ENCODE results near the gene CEP63. TPM values are rescaled to one million over a fixed set of nuclear protein-coding genes. Genes with fewer than 3 reads are reported as not detected.

Gene CEP63
- total RNA-seq, 2 experiments from 2014 or later = 13.2 to 15.1 TPM

DNA sequence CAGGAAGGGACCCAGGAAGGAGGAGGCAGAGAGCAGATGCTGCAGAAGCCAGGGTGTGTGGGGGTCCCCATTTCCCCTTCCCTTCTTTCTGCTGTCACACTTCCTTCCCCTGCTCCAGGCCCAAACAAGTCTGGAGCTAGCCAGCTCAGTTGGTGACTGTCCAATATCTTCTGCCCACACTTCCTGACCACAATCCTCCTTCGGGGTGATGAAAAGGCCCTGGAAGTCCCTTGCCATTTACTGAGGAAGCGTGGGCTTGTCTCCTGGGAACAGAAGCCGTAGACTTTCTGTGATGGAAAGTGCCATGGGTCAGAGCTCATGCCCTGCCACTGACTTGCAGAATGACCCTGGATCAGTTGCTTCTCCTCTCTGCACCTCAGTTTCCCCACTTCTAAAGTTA, 39.1 kb upstream of the CEP63 start:
- H3K4me1 ChIP-seq (ENCODE audit: insufficient read depth, low read length) = no peaks in the 10 kb centered on the region
- POLR2A ChIA-PET = no interaction called here

GRCh38 chr3:134447351-134447750, 38.5 kb upstream of the CEP63 start:
- CTCF ChIA-PET = no interaction called here
- intact Hi-C loops (cut with DNase I, micrococcal nuclease) = no loop called here
- H3K36me3 Mint-ChIP-seq (ENCODE audit: low read depth) = no peaks in the 10 kb centered on the region
- ATAC-seq (ENCODE audit: poor library complexity) (no peak), DNase-seq (no peak)
- H3K9me3 ChIP-seq (ENCODE audit: control insufficient read depth in 1 of 2, insufficient read depth in 1 of 2, low read length in 2 of 2) = peaks cover 5 to 13% of the 10 kb centered on the region in 2 experiments
- no peak overlapping the region for H3K27ac ChIP-seq (ENCODE audit: low read depth in 1 of 2, low read length in 2 of 2)
- H3K4me3 Mint-ChIP-seq = no peak overlapping the region
- H3K4me1 Mint-ChIP-seq (ENCODE audit: low read depth) = no peaks in the 10 kb centered on the region
- no peaks in the 10 kb centered on the region for H3K4me1 ChIP-seq (ENCODE audit: insufficient read depth, low read length)
- H3K9me3 Mint-ChIP-seq = no peaks in the 10 kb centered on the region
- H3K4me3 ChIP-seq (ENCODE audit: low read length) = no peak overlapping the region
- no peak overlapping the region for H3K27ac Mint-ChIP-seq
- H3K27me3 ChIP-seq (ENCODE audit: control insufficient read depth in 1 of 2, insufficient read depth in 2 of 2, low read length in 2 of 2) = peaks cover 0 to 11% of the 10 kb centered on the region in 2 experiments
- peaks cover 29% of the 10 kb centered on the region for H3K27me3 Mint-ChIP-seq
- TF ChIP-seq, protein P1, sequence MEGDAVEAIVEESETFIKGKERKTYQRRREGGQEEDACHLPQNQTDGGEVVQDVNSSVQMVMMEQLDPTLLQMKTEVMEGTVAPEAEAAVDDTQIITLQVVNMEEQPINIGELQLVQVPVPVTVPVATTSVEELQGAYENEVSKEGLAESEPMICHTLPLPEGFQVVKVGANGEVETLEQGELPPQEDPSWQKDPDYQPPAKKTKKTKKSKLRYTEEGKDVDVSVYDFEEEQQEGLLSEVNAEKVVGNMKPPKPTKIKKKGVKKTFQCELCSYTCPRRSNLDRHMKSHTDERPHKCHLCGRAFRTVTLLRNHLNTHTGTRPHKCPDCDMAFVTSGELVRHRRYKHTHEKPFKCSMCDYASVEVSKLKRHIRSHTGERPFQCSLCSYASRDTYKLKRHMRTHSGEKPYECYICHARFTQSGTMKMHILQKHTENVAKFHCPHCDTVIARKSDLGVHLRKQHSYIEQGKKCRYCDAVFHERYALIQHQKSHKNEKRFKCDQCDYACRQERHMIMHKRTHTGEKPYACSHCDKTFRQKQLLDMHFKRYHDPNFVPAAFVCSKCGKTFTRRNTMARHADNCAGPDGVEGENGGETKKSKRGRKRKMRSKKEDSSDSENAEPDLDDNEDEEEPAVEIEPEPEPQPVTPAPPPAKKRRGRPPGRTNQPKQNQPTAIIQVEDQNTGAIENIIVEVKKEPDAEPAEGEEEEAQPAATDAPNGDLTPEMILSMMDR (IDR thresholded peaks at IDR 0.05) = no peak
- POLR2A ChIA-PET = no interaction called here
- no peaks in the 10 kb centered on the region for H3K36me3 ChIP-seq (ENCODE audit: insufficient read depth, low read length)

More for the DNA sequence above, 39.1 kb upstream of the CEP63 start:
- Histone ChIP-seq H3K9me3 (ENCODE audit: control insufficient read depth in 1 of 2, insufficient read depth in 1 of 2, low read length in 2 of 2) (peaks cover 5 to 13% of the 10 kb centered on the region in 2 experiments), H3K36me3 (ENCODE audit: insufficient read depth, low read length) (no peaks in the 10 kb centered on the region), H3K4me3 (ENCODE audit: low read length) (no peak overlapping the region), H3K27me3 (ENCODE audit: control insufficient read depth in 1 of 2, insufficient read depth in 2 of 2, low read length in 2 of 2) (peaks cover 0 to 11% of the 10 kb centered on the region in 2 experiments), H3K27ac (ENCODE audit: low read depth in 1 of 2, low read length in 2 of 2) (no peak overlapping the region)
- Mint-ChIP-seq H3K9me3 (no peaks in the 10 kb centered on the region), H3K27ac (no peak overlapping the region), H3K4me1 (ENCODE audit: low read depth) (no peaks in the 10 kb centered on the region), H3K4me3 (no peak overlapping the region), H3K36me3 (ENCODE audit: low read depth) (no peaks in the 10 kb centered on the region), H3K27me3 (peaks cover 34% of the 10 kb centered on the region)
- TF ChIP-seq, protein P1 (IDR thresholded peaks at IDR 0.05) = no peak
- no peak for ATAC-seq (ENCODE audit: poor library complexity)
- intact Hi-C loops (cut with DNase I, micrococcal nuclease) = no loop called here
- CTCF ChIA-PET = no interaction called here
- DNase-seq = no peak

DNA sequence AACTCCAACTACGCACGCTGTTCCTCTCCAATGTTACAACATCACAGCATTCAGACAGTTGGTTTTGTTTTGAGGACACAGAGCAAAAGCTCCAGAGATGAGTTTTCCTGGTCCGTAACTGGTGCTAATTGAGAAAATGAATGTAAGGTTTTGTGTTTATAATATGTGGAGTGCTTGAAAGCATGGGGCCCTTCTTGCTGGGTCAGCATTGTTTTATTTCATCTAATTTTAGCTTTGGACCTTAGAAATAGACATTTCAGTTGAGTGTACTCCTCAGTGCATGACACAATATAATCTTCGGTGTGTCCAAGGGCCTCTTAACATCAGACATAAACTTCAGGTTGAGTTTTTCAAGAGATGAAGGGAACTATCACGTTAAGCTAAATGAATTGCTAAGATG, 37.2 kb upstream of the CEP63 start:
- no peaks in the 10 kb centered on the region for H3K9me3 Mint-ChIP-seq
- POLR2A ChIA-PET = no interaction called here
- intact Hi-C loops (cut with DNase I, micrococcal nuclease) = no loop called here

More for the DNA sequence above, 37.2 kb upstream of the CEP63 start:
- Mint-ChIP-seq H3K4me1 (ENCODE audit: low read depth) (no peaks in the 10 kb centered on the region), H3K4me3 (no peak overlapping the region), H3K36me3 (ENCODE audit: low read depth) (no peaks in the 10 kb centered on the region), H3K27ac (no peak overlapping the region), H3K27me3 (peaks cover 35% of the 10 kb centered on the region)
- CTCF ChIA-PET = no interaction called here
- Histone ChIP-seq H3K4me1 (ENCODE audit: insufficient read depth, low read length) (no peaks in the 10 kb centered on the region), H3K9me3 (ENCODE audit: control insufficient read depth in 1 of 2, insufficient read depth in 1 of 2, low read length in 2 of 2) (peaks cover 5 to 13% of the 10 kb centered on the region in 2 experiments), H3K27ac (ENCODE audit: low read depth in 1 of 2, low read length in 2 of 2) (no peak overlapping the region), H3K36me3 (ENCODE audit: insufficient read depth, low read length) (no peaks in the 10 kb centered on the region), H3K4me3 (ENCODE audit: low read length) (no peak overlapping the region), H3K27me3 (ENCODE audit: control insufficient read depth in 1 of 2, insufficient read depth in 2 of 2, low read length in 2 of 2) (peaks cover under 1 to 11% of the 10 kb centered on the region in 2 experiments)
- TF ChIP-seq, protein P1 (IDR thresholded peaks at IDR 0.05) = no peak
- ATAC-seq (ENCODE audit: poor library complexity) (no peak), DNase-seq (no peak)

Data from CD4-positive, alpha-beta T cell (primary cell).